HG02938 (cell line): ENCODE data around the gene ST6GALNAC6.
"Not testable (repeated sequence)": the region's sequence is repeated elsewhere in the genome, so short reads cannot be mapped to it uniquely, and the experiment has no call there.

Experiments used
- ATAC-seq: cut with Tn5 transposase; IDR thresholded peaks from one replicate; pipeline ENCODE4 v1.9.1; 2021; ENCODE audit warnings: mild to moderate bottlenecking, moderate library complexity; ENCODE audit not compliant: unreplicated experiment

Gene ST6GALNAC6

GRCh38 chr9:127897193-127897692 is 2.2 kb downstream of the ST6GALNAC6 start:
- no peak for ATAC-seq

- no peak for ATAC-seq
Observed at GRCh38 chr9:127896395-127897192, 2.8 kb downstream of the ST6GALNAC6 start.

GRCh38 chr9:127895811-127896210 is 3.6 kb downstream of the ST6GALNAC6 start:
- no peak for ATAC-seq

- no peak for ATAC-seq
Observed at GRCh38 chr9:127893392-127893791, 6.0 kb downstream of the ST6GALNAC6 start.

- ATAC-seq, result no peak
Observed at GRCh38 chr9:127892831-127893230, 6.6 kb downstream of the ST6GALNAC6 start.

- ATAC-seq, result no peak
Observed at GRCh38 chr9:127890053-127890452, 9.3 kb downstream of the ST6GALNAC6 start.

GRCh38 chr9:127887792-127888191 is 11.6 kb downstream of the ST6GALNAC6 start:
- no peak for ATAC-seq

GRCh38 chr9:127886401-127886972 is 12.9 kb downstream of the ST6GALNAC6 start:
- ATAC-seq, result no peak

- ATAC-seq, result no peak
Observed at GRCh38 chr9:127885508-127886281, 13.7 kb downstream of the ST6GALNAC6 start.

- no peak for ATAC-seq
Observed at GRCh38 chr9:127884976-127885490, 14.4 kb downstream of the ST6GALNAC6 start.

- ATAC-seq, result no peak
Observed at GRCh38 chr9:127884427-127884911, 14.9 kb downstream of the ST6GALNAC6 start.

- ATAC-seq, result no peak
Observed at GRCh38 chr9:127883959-127884358, 15.4 kb downstream of the ST6GALNAC6 start.

GRCh38 chr9:127881715-127882114 is 17.7 kb downstream of the ST6GALNAC6 start:
- ATAC-seq, result not testable (repeated sequence)

- no peak for ATAC-seq
Observed at GRCh38 chr9:127880143-127880542, 19.3 kb downstream of the ST6GALNAC6 start.

- no peak for ATAC-seq
Observed at GRCh38 chr9:127878652-127879390, 20.6 kb downstream of the ST6GALNAC6 start.

GRCh38 chr9:127878001-127878651 is 21.3 kb downstream of the ST6GALNAC6 start:
- no peak for ATAC-seq

- ATAC-seq, result no peak
Observed at GRCh38 chr9:127877566-127877998, 21.8 kb downstream of the ST6GALNAC6 start, which contains the start of gene AK1. Gene AK1, minus strand, starts transcription at chr9:127877675. Its CDS starts 3,058 bp downstream, at chr9:127874617.

GRCh38 chr9:127876764-127877562 is 22.4 kb downstream of the ST6GALNAC6 start:
- no peak for ATAC-seq
